Activated naive CD4-positive, alpha-beta T cell treated with anti-CD3 and anti-CD28 coated beads, Interleukin-2, amount 50 U/mL, for 72 hours (primary cell): Measurements from ENCODE around the gene ADCK2. TPM values are rescaled to one million over a fixed set of nuclear protein-coding genes. Genes with fewer than 3 reads are reported as not detected.
A peak's percentile ranks its signal among the peaks of the same experiment; 100 is the strongest.
"Not testable (repeated sequence)": the region's sequence is repeated elsewhere in the genome, so short reads cannot be mapped to it uniquely, and the experiment has no call there.

Source experiments
- ATAC-seq, 2 donors: fragments of 150-1000 bp; cut with Tn5 transposase; 2 replicates each; pipeline ENCODE4 v1.10.0; 2021; ENCODE audit warnings: mild to moderate bottlenecking in 2 of 2, moderate library complexity in 2 of 2
- DNase-seq, 2 donors: peaks; one replicate each; pipeline ENCODE4 v3.0.0; 2021 to 2022; ENCODE audit warnings: low spot score in 2 of 2
- H3K27ac Mint-ChIP-seq, 2 donors: one replicate each; pipeline ENCODE4 v1.8.0; 2022; ENCODE audit warnings: mild to moderate bottlenecking in 2 of 2, mixed read lengths in 2 of 2
- H3K36me3 Mint-ChIP-seq, 2 donors: one replicate each; pipeline ENCODE4 v1.8.0; 2022; ENCODE audit warnings: mixed read lengths in 2 of 2
- H3K9me3 Mint-ChIP-seq, 2 donors: one replicate each; pipeline ENCODE4 v1.8.0; 2022; ENCODE audit warnings: mixed read lengths in 2 of 2
- total RNA-seq, 2 donors: library from RNA; stranded (reverse); gene quantifications; one replicate each; pipeline ENCODE4 v1.2.3, GENCODE V29; 2022

The ADCK2 gene, protein sequence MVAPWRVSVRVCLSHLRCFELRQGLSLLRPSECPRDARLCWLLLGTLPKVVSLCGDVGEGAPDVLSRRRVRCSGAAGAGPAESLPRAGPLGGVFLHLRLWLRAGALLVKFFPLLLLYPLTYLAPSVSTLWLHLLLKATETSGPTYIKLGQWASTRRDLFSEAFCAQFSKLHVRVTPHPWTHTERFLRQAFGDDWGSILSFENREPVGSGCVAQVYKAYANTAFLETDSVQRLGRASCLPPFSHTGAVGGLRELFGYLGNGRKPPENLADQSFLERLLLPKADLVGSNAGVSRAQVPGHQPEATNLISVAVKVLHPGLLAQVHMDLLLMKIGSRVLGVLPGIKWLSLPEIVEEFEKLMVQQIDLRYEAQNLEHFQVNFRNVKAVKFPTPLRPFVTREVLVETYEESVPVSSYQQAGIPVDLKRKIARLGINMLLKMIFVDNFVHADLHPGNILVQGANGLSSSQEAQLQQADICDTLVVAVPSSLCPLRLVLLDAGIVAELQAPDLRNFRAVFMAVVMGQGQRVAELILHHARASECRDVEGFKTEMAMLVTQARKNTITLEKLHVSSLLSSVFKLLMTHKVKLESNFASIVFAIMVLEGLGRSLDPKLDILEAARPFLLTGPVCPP
- 10 to 100 TPM; 13.8 to 25.6 TPM for total RNA-seq

DNA sequence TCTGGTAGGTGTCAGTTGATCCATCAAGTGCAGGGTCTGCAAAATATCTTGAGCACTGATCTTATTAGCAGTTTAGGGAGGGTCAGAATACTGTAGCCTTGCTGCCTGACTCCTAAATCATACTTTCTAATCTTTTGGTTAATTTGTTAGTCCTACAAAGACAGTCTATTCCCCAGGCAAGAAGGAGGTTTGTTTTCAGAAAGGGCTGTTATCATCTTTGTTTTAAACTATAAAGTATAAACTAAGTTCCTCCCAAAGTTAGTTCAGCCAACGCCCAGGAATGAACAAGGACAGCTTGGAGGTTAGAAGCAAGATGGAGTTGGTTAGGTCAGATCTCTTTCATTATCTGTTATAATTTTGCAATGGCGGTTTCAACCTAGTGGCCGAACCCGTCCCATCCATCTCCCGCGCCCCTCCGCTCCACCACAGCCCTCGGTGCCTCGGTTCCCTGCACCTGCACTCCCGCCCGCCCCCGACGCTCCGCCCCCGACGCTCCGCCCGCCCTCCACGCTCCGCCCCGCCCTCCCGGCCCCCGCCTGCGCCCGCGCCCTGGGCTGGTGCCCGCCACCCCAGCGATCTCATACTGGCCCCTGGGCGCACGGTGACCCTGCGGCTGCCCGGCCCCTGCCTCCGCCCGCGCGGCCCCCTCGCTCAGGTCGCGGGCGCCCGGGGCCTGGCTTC lies at the start of gene ADCK2:
TSS of gene ADCK2 (plus strand) at position 564 of the 681 bp plus-strand sequence. CDS start 386 bp downstream, outside the sequence.
- Mint-ChIP-seq H3K36me3 (no peaks in the 10 kb centered on the region), H3K27ac (peak within 1 kb of the TSS; percentile 78 to 85), H3K9me3 (no peaks in the 10 kb centered on the region)
- ATAC-seq (peak; percentile 82), DNase-seq (peak in 1 of 2 donors; percentile 61)

DNA sequence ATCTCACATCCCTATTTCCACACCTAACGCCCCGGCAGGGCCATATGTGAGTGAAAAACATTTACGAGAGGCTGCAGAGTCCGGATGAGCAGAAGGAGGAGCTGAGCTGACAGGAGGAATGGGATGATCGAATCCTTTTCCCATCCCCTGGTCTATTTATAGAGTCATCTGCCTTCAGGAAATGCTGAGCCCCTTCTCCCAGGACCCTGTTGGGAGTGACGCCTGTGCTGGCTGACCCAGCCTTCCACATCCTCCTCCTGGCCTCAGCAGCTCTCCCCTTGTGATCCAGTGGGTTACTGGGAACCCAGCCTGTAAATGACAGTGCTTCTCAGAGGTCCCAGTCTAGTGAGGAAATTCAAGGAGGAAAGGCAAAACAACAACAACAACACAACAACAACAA lies 48.8 kb upstream of the ADCK2 start:
- DNase-seq (no peak), ATAC-seq (no peak)
- Mint-ChIP-seq H3K36me3 (no peaks in the 10 kb centered on the region), H3K9me3 (no peaks in the 10 kb centered on the region), H3K27ac (no peak overlapping the region)

DNA sequence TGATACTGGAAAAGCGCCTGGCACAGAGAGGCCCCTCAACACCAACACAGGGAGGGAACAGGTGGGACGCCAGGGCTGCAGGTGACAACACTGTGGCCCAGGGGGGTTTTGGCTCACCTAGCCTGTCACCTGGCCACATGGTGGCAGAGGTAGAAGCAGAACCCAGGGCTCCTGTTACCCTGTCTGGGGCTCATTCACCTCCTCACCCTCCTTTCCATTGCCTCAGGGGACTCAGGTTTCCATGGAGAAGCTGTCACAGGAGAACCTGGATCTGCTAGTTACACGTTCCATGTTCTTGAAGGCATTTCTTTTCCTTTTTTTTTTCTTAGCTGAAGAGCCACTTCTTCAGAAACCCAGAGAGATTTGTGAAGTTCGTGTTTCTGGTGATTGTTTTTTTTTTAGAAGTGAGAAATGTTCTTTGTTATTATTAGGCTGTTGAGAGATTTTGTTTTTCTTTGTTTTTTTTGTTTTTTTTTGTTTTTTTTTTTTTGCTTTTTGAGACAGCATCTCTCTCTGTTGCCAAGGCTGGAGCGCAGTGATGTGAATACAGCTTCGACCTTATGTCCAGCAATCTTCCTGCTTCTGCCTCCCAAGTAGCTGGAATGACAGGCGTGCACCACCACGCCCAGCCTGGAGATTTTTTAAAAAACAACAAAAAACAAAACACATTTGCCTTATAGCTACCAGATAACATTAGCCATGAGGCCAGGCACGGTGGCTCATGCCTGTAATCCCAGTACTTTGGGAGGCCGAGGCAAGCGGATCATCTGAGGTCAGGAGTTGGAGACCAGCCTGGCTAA lies 48.2 kb upstream of the ADCK2 start:
- ATAC-seq (no peak), DNase-seq (no peak)
- Mint-ChIP-seq H3K9me3 (no peaks in the 10 kb centered on the region), H3K27ac (no peak overlapping the region), H3K36me3 (no peaks in the 10 kb centered on the region)

DNA sequence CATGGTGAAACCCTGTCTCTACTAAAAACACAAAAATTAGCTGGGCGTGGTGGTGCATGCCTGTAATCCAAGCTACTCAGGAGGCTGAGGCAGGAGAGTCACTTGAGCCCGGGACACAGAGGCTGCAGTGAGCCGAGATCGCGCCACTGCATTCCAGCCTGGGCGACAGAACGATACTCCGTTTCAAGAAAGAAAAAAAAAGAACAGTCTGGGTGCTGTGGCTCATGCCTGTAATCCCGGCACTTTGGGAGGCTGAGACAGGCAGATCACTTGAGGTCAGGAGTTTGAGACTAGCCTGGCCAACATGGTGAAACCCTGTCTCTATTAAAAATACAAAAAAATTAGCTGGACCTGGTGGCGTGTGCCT lies 47.6 kb upstream of the ADCK2 start:
- not testable (repeated sequence) for H3K27ac Mint-ChIP-seq, ATAC-seq, DNase-seq, H3K9me3 Mint-ChIP-seq, H3K36me3 Mint-ChIP-seq

DNA sequence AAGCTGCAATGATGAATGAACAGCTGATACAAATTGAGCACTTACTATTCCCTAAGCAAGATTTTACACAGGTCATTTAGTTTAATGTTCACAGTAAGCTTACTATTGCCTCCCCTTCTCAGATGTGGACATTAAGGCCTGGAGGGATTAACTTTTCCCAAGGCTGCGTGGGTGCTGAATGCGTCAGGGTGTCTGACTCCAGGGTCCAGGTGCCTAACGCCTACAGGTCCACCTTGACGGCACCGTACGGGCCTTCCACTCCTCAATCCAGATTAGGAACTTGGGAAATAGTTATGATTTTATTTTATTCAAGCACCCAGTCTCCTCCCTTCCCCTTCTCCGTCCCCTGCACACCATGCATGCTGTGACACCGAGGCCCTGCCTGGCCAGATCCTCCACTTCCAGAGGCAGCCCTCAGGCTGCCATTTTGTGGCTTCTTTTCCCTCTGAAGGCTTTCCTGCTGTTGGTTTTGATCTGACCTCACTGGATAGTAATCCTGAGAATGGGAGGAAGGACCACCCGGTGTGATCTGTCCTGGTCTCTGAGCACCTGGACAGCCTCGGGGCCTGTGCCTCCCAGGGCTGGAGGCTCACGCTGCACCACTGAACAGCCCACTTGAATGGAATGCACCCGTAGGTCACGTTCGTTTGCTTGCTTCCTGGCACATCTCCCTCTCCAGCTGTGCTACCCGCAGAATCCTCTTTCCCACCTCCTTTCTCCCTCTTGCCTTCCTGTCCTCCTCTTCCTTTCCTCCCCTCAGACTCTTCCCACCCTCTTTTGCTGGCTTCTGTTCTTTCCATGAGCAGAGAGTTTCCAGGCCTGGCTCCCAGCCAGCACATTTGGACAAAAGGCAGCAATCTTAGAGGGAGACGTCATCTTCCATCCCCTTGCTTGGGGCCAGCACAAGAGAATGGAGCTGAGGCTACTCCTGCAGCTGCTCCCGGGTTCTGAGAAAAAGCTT lies 46.6 kb upstream of the ADCK2 start:
- no peaks in the 10 kb centered on the region for H3K9me3 Mint-ChIP-seq
- DNase-seq: no peak
- H3K27ac Mint-ChIP-seq: no peak overlapping the region
- ATAC-seq: no peak
- H3K36me3 Mint-ChIP-seq: no peaks in the 10 kb centered on the region

DNA sequence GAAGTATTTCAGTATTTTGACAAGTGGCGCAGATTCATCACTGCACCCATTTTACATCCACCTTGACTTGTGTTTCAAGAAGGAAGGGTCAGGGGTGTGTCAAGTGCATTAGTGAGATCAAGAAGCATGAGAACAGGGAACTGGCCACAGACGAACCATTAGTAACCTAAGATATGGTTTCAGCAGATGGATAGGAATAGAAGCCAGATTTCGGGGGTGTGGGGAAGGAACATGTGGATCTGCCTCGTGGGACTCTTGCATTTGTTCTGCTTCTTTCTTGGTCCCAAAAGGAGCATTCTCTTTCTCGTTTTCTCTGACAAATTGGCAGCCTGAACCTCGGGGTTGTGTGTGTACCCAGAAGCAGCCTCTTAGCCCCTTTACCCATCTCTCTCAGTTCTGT lies 41.7 kb upstream of the ADCK2 start:
- H3K27ac Mint-ChIP-seq: no peak overlapping the region
- H3K9me3 Mint-ChIP-seq: no peaks in the 10 kb centered on the region
- DNase-seq (no peak), ATAC-seq (no peak)
- H3K36me3 Mint-ChIP-seq: no peaks in the 10 kb centered on the region

DNA sequence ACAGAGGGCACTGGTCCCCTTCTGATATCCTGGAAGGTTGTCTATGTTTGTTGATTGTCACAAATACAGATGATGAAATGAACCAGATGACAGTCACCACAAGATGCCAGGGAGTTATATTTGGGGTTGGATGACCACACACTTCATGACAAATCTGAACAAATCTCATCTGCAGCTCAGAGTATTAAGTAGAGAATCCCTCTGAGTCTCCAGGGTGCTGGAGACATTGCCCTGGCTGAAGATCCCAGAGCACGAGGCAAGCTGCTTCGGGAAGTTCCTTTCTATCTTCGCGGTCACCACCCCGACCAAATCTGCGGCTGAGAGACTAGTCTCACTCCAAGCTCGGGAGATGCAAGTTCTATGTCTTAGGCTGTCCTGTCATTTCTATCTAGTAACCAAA lies 41.1 kb upstream of the ADCK2 start:
- no peaks in the 10 kb centered on the region for H3K36me3 Mint-ChIP-seq
- no peak for ATAC-seq
- no peak overlapping the region for H3K27ac Mint-ChIP-seq
- H3K9me3 Mint-ChIP-seq: no peaks in the 10 kb centered on the region
- DNase-seq: no peak

DNA sequence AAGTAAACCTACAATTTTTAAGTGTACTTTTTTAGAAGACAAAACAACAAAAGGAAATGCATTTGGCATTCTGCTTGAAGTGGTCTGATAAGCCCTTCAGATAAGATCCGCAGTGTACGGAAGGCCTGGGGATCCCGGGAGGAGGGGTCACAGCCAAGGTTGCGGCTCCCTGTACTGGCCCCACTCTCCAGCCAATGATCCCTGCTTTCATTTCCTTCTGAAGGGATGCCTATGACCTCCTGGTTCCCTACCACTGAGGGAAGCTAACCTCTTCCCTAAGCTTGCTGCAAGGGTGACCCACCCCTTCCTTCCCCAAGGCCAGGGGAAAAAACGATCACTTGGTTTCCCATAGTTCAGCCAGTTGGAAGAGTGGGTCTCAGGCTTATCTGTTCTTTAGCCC lies 37.4 kb upstream of the ADCK2 start:
- peaks cover 0 to 7% of the 10 kb centered on the region in 2 donors for H3K36me3 Mint-ChIP-seq
- no peaks in the 10 kb centered on the region for H3K9me3 Mint-ChIP-seq

DNA sequence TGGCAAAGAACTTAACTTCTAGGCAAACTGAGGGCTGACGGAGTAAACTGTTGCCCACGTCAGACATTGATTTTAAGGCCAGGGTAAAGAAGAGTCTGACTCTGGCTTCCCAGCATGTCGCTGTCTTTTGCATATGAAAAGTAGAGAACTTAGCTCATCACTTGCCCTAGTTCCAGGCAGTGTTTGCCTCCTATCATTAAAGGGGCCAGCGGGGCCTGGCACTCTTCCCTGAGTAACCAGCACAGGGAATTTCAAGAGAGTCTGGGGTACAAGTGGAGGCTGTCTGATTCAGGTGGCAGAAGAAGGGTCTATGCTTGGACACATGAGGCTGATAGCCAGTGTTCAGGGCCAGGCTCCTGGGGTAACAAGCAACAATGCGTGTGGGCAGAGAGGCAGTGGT lies 36.9 kb upstream of the ADCK2 start:
- DNase-seq (no peak), ATAC-seq (no peak)
- H3K36me3 Mint-ChIP-seq: peaks cover 0 to 7% of the 10 kb centered on the region in 2 donors
- H3K9me3 Mint-ChIP-seq: no peaks in the 10 kb centered on the region
- H3K27ac Mint-ChIP-seq: no peak overlapping the region

More for the DNA sequence above, 37.4 kb upstream of the ADCK2 start:
- no peak overlapping the region for H3K27ac Mint-ChIP-seq
- DNase-seq (no peak), ATAC-seq (no peak)

DNA sequence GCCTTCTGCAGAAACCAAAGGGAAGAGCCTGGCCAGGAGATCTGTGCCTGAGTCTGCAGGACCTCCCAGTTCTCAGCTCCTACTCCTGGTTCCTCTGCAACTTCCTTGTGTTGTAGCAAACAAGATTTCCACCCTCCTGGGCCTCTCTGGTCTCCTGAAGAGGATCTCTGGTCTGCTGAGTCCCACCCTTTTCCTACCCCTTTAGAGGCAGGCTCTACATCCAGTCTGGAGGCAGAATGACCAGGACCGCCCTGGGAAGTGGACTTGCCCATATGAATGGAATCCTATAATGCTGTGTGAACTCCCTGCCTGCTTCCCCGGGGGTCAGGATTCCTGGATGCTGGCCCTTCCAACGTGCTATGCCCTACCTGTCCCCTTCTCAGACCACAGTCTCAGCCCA lies 35.3 kb upstream of the ADCK2 start:
- DNase-seq (no peak), ATAC-seq (no peak)
- Mint-ChIP-seq H3K36me3 (peaks cover 0 to 7% of the 10 kb centered on the region in 2 donors), H3K27ac (no peak overlapping the region), H3K9me3 (no peaks in the 10 kb centered on the region)

DNA sequence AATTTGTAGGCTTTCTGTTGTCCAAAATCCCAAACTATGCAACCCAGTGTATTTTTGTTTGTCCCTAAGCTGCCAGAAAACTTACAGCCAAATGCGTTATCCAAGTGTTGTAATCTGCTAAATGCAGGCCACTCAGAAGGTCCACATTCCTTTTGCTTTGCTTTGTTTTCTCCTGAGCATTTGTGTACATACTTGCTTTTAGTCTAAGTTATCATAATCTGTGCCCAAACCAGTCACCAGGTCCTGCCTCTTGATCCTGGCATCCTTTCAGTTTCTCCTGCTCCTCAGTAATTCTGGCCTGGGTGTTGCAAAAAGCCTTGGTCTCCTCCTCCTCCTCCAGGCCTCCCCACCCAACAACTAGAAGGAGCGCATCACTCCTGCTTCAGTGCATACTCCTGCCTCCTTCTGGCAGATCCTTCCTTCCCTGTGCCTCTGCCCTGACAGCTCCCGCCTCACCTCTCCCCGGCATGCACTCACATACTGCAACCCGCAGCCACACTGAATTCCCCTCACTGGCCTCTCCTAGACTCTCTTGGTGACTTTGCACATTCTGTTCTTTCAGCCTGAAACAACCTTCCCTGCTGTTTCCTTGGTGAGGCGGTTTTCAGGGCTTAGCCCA lies 34.5 kb upstream of the ADCK2 start:
- Mint-ChIP-seq H3K9me3 (no peaks in the 10 kb centered on the region), H3K36me3 (peaks cover 0 to 7% of the 10 kb centered on the region in 2 donors), H3K27ac (no peak overlapping the region)
- DNase-seq: no peak
- ATAC-seq: no peak

DNA sequence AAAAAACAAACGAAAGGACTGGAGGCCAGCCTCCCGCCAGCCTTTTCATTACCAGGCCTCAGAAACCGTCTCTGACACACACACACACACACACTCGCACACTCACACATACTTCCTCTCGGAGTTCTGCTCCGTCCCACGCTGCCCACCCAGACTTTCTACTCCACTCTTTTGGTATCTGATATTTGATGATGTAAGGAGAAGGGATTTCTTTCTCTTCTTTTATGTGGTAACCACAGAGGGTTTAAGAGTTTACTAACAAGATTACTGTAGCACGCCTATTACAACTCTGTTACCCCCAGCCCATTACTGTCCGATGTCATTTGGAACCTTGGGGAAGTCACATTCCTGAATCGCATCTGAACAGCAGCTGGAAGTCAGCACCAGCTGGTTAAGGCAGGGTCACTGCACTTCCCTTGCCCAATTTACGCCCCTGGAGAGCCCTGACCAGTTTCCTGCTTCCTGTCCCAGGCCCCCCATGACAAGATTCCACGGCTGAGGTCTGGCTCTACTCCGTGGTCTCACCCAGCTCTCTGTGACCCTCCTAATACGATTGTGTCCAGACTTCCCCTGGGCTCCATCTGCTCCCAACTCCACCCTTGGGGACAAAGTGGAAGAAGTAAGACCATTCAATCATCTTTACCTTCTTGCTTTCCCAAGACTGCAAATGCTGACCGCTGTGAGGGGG lies 33.2 kb upstream of the ADCK2 start:
- H3K9me3 Mint-ChIP-seq: no peaks in the 10 kb centered on the region
- no peak overlapping the region for H3K27ac Mint-ChIP-seq

DNA sequence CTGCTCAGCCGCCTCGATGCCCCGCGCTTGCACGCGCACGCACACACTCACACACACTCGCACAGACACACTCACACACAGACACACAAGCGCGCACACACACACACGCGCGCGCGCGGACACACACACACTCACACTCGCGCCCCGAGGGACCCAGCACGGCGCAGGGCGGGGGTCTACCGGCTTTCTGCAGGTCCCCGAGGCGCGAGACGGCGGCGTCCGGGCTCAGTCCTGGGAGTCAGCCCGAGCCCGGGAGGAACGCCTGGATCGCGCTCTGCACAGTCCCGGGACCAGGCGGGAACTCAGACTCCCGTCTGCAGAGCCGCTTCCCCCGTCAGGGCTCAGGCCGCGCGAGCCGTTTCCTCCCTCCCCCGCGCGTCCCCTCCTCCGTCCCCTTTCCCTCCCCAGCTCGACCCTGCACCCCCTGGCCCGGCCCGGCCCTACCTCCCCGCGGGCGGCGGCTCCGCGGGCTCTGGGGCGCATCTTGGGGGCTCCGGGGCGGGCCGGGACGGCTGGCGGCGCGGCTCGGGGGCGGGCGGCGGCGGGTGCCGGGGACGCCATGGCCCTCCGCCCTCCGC lies 32.6 kb upstream of the ADCK2 start:
- peaks cover 0 to 7% of the 10 kb centered on the region in 2 donors for H3K36me3 Mint-ChIP-seq
- H3K9me3 Mint-ChIP-seq: no peaks in the 10 kb centered on the region
- DNase-seq: no peak
- no peak overlapping the region for H3K27ac Mint-ChIP-seq
- peak; percentile 29 to 56 for ATAC-seq

More for the DNA sequence above, 33.2 kb upstream of the ADCK2 start:
- ATAC-seq (peak in 1 of 2 donors; percentile 35), DNase-seq (no peak)
- H3K36me3 Mint-ChIP-seq: peaks cover 0 to 7% of the 10 kb centered on the region in 2 donors

DNA sequence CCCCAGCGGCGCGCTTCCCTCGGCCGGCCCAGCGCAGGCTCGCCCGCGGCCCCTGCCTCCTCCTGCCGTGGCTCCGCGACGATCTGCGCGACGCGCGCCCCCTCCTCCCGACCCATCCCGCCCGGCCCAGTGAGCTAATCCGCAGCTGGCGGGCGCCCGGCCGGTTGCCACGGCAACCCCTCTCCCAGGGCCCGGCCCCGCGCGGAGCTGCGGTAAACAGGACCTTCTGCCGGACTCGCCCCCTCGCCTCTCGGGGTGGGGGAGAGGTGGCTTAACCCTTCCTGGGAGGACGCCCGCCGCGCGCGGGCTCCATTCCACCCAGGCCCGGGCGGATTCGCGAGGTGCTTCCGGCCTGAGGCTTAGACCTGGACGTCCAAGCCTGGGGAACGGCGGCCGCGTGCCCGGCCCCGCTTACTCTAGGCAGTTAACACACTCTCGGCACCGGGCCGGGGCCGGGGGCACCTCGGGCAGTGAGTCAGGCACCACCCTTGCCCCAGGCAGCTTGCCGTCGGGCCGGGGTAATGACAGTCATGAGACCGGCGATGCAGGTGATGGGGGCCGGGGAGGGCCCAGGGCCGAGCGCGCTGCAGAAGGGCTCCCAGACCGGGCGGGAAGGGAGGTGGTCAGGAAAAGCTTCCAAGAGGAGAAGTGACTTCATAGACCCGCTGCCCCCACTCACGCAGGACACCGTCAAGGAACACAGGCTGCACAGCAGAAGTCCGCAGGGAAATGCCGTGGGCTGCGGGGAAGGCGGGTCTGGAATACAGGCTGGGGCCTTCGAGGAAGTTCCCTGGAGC lies 31.8 kb upstream of the ADCK2 start, which contains the start of gene DENND2A:
TSS of gene DENND2A (minus strand) at position 87 of the 797 bp plus-strand sequence. CDS start 38,416 bp downstream, outside the sequence.
- H3K9me3 Mint-ChIP-seq: no peaks in the 10 kb centered on the region
- DNase-seq (no peak), ATAC-seq (peak; percentile 25 to 31)
- H3K36me3 Mint-ChIP-seq: peaks cover 0 to 7% of the 10 kb centered on the region in 2 donors
- H3K27ac Mint-ChIP-seq: no peak within 1 kb of the TSS
